ENCODE results near the gene PPP1R3C. TPM values are rescaled to one million over a fixed set of nuclear protein-coding genes. Genes with fewer than 3 reads are reported as not detected.

The PPP1R3C gene
- total and polyA plus RNA-seq, 3 donors from 2014 or later = 4.7 to 9.7 (median 5.8) TPM

GRCh38 chr10:91677911-91678310 is 45.0 kb upstream of the PPP1R3C start:
- TF ChIP-seq POLR2A (IDR thresholded peaks at IDR 0.05) = no peak
- TF ChIP-seq CTCF (IDR thresholded peaks at IDR 0.05) = no peak
- intact Hi-C loops (cut with DNase I; ENCODE audit: low total_unique reads) = no loop called here
- DNase-seq = no peak
- H3K27ac ChIP-seq = no peak overlapping the region
- no peaks in the 10 kb centered on the region for H3K36me3 ChIP-seq (ENCODE audit: low read depth, missing control alignments)
- H3K27me3 ChIP-seq = no peaks in the 10 kb centered on the region
- H3K4me1 ChIP-seq = peaks cover 7% of the 10 kb centered on the region
- WGBS, 2 donors = 50 to 51% methylated on average over 2 of the region's 2 CpGs
- no peak overlapping the region for H3K4me3 ChIP-seq
- H3K9me3 ChIP-seq = no peaks in the 10 kb centered on the region

- 57 to 64% methylated on average over 5 of the region's 5 CpGs for WGBS, 2 donors
- H3K27ac ChIP-seq = no peak overlapping the region
- H3K36me3 ChIP-seq (ENCODE audit: low read depth, missing control alignments) = no peaks in the 10 kb centered on the region
- H3K4me3 ChIP-seq = no peak overlapping the region
- H3K4me1 ChIP-seq = no peaks in the 10 kb centered on the region
- H3K27me3 ChIP-seq = no peaks in the 10 kb centered on the region
- TF ChIP-seq CTCF (IDR thresholded peaks at IDR 0.05) = no peak
- no peak for TF ChIP-seq POLR2A (IDR thresholded peaks at IDR 0.05)
- intact Hi-C loops (cut with DNase I; ENCODE audit: low total_unique reads) = no loop called here
- no peak for DNase-seq
- no peaks in the 10 kb centered on the region for H3K9me3 ChIP-seq
Measured at GRCh38 chr10:91672021-91672608, 39.2 kb upstream of the PPP1R3C start.

- Histone ChIP-seq H3K36me3 (ENCODE audit: low read depth, missing control alignments) (no peaks in the 10 kb centered on the region), H3K4me3 (no peak overlapping the region), H3K4me1 (no peaks in the 10 kb centered on the region), H3K27me3 (no peaks in the 10 kb centered on the region), H3K9me3 (no peaks in the 10 kb centered on the region), H3K27ac (no peak overlapping the region)
- DNase-seq = no peak
- TF ChIP-seq POLR2A (IDR thresholded peaks at IDR 0.05) (no peak), CTCF (IDR thresholded peaks at IDR 0.05) (no peak)
- WGBS, 2 donors = 75 to 77% methylated on average over 3 of the region's 3 CpGs
- intact Hi-C loops (cut with DNase I; ENCODE audit: low total_unique reads) = no loop called here
Measured at GRCh38 chr10:91668913-91669312, 36.0 kb upstream of the PPP1R3C start.

- H3K9me3 ChIP-seq = no peaks in the 10 kb centered on the region
- H3K36me3 ChIP-seq (ENCODE audit: low read depth, missing control alignments) = no peaks in the 10 kb centered on the region
- H3K4me1 ChIP-seq = no peaks in the 10 kb centered on the region
- no peak overlapping the region for H3K27ac ChIP-seq
- H3K4me3 ChIP-seq = no peak overlapping the region
- H3K27me3 ChIP-seq = no peaks in the 10 kb centered on the region
- DNase-seq = no peak
- intact Hi-C loops (cut with DNase I; ENCODE audit: low total_unique reads) = no loop called here
- no peak for TF ChIP-seq POLR2A (IDR thresholded peaks at IDR 0.05)
- TF ChIP-seq CTCF (IDR thresholded peaks at IDR 0.05) = no peak
Measured at GRCh38 chr10:91665842-91666241, 33.0 kb upstream of the PPP1R3C start.

GRCh38 chr10:91664426-91664825 is 31.6 kb upstream of the PPP1R3C start:
- Histone ChIP-seq H3K4me3 (no peak overlapping the region), H3K4me1 (no peaks in the 10 kb centered on the region), H3K27me3 (no peaks in the 10 kb centered on the region), H3K9me3 (no peaks in the 10 kb centered on the region), H3K36me3 (ENCODE audit: low read depth, missing control alignments) (no peaks in the 10 kb centered on the region), H3K27ac (no peak overlapping the region)
- intact Hi-C loops (cut with DNase I; ENCODE audit: low total_unique reads) = no loop called here
- TF ChIP-seq CTCF (IDR thresholded peaks at IDR 0.05) = no peak
- TF ChIP-seq POLR2A (IDR thresholded peaks at IDR 0.05) = no peak
- DNase-seq = no peak
- WGBS, 2 donors = 91 to 95% methylated on average over 2 of the region's 2 CpGs

Data from testis (tissue), 3 donors.